ENCODE data around the gene CDKN2AIP.

DNA sequence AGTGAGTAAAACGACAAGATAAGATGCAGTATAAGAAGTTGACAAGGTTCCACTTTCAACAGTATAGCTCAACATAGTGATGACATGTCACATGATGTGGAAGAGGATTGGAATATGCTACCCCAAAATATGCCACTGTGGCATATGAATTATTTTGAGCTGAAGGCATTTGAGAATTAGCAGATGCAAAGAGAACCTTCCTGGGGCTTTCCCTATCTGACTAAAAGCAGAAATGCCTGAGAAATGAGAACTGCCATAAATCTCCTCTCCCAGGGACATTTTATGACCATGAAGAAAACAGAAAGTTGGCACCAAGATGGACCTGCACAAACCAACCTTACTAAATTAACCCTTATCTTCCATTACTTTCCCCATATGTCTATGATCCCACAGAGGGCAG lies 24.8 kb downstream of the CDKN2AIP start:
- no peak for TF ChIP-seq POLR2A (IDR thresholded peaks at IDR 0.05)
- TF ChIP-seq, protein P1, sequence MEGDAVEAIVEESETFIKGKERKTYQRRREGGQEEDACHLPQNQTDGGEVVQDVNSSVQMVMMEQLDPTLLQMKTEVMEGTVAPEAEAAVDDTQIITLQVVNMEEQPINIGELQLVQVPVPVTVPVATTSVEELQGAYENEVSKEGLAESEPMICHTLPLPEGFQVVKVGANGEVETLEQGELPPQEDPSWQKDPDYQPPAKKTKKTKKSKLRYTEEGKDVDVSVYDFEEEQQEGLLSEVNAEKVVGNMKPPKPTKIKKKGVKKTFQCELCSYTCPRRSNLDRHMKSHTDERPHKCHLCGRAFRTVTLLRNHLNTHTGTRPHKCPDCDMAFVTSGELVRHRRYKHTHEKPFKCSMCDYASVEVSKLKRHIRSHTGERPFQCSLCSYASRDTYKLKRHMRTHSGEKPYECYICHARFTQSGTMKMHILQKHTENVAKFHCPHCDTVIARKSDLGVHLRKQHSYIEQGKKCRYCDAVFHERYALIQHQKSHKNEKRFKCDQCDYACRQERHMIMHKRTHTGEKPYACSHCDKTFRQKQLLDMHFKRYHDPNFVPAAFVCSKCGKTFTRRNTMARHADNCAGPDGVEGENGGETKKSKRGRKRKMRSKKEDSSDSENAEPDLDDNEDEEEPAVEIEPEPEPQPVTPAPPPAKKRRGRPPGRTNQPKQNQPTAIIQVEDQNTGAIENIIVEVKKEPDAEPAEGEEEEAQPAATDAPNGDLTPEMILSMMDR (IDR thresholded peaks at IDR 0.05) = no peak

Measured in tibial nerve (tissue), 3 donors.